ENCODE data around the gene PTPRO.
A peak's percentile ranks its signal among the peaks of the same experiment; 100 is the strongest.

Gene PTPRO

DNA sequence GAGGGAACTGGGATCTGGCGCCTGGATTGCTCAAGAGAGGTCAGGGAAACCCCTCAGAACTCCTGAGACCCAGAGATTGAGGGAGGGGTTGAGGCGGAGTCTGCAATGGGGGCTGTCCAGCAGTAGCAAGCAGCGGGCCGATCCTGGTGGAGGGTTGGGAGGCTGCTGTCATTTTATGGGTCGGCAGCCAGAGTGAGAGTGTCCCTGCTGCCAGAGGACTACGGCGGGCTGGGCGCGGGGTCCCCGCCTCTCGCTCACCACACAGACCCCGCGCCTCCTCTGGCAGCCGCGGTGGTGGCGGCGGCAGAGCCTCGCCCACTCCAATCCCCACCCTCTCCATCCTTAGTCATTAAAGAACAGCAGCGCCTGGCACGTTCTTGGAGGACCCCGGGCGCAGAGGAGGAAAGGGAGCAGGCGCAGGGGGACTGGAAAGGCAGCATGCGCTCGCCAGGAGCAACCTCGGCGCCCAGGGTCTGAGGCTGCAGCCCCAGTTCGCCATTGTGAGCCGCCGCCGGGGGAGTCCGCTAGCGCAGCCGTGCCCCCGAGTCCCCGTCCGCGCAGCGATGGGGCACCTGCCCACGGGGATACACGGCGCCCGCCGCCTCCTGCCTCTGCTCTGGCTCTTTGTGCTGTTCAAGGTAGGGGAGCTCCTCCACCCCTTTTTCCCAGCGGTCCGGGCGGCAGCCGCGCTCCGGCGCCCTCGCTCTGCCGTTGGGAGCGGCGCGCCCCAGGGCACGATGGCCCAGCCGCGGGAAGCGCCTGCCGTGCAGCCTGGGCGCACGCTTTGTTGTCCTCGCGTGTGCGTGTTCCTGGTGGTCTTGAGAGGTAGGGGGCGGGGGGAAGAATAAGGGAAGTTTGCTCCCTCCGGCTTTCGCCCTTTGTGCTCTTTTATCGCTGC lies at the start of gene PTPRO:
TSS of gene PTPRO (plus strand) at position 345 of the 898 bp plus-strand sequence.
- no peak for DNase-seq

DNA sequence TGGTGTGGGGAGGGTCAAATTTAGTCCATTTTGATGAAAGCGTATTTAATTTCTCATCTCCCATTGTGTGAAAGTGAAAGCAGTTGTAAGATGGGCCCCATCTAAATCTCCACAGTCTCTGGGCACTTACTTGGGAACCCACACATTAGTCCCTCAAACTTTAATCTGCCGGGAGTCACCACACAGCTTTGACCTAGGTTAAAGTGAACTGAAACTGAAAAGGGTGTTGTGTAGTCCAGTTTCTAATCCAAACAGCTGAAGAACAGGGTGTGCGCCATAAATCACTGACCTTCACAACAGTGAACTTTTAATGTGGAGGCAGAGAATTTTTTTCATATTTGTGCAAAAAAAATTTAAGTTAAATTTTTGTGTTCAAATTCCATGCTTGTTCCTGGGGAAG lies 48.4 kb upstream of the PTPRO start:
- no peak for DNase-seq

DNA sequence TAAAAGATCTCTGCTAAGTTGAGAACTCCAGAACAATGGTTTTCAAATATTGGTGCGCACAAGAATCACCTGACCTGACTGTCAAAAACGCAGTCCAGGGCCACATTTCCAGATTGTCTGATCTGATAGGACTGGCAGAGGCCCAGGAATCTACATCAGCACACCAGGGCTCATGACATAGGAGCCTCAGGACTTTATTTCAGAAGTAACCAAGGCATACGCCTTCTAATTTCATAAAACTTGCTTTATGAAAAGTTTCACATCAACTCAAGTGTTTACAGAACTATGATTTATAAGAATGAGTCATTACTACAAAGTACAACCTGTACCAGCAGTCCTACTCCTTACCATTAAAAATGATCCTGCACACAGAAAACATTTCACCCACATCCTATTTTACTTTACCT lies 47.7 kb upstream of the PTPRO start:
- no peak for DNase-seq

DNA sequence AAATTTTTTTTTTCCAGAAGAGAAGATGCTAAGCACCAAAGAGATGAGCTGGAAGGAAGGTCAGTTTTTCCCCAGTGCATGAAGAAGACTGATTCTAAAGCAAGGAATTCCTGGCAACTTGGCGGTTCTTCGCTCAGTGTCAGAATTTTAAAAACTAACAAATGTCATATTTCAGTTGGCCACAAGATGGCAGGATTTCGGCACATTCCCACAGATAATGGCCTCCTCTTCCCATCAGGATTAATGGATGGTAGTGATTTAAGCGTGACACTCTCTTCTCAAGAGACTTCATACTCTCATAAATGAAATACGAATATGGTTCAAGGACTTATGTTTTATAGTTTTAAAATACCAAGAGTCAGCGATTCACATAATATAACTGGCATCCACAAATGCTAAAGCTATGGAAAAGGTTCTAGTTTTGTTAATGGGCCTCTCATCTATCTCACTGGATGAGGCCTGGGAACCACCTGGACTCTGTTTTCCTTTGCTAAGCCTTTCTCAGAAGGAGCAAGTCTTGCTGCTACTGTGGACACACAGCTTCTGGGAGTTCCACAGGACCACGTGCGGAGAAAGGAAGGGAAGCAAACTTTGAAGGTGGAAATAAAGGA lies 46.1 kb upstream of the PTPRO start:
- peak; percentile 68 for DNase-seq

DNA sequence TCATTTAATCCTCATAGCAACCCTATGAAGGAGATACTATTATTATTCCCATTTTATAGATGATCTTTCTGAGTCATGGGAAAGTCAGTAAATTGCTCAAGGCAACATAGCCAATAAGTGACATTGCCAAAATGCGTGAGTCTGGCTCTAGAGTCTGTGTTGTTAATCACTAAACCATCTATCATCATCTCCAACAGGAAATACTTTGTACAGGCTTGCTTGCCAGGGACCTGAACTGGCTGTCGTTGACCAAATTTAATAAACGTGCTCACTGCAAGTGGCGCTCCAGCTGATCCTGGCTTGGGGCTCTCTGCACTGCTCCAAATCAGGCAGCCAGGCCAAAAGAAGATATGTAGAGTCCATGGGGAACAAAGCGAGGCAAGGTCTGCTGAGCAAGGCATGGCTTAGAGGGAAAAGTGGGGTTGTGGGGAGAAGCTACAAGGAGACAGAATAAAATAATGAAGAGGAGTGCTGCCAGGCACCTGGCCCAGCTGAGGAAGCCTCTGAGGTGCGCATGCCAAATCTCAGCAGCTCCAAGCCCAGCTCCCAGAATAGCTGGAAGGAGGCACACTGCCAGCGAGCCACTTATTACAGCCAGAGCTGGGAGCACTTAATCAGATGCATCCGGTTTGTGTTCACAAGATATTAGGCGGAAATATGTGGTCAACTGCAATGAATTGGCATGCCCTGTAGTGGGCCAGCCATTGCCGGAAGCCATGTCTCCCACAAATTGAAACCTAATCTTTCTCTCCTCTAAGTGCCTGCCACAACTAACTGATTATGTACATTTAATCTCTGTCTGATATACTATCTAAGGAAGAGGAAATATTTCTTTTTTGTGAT lies 43.3 kb upstream of the PTPRO start:
- no peak for DNase-seq

DNA sequence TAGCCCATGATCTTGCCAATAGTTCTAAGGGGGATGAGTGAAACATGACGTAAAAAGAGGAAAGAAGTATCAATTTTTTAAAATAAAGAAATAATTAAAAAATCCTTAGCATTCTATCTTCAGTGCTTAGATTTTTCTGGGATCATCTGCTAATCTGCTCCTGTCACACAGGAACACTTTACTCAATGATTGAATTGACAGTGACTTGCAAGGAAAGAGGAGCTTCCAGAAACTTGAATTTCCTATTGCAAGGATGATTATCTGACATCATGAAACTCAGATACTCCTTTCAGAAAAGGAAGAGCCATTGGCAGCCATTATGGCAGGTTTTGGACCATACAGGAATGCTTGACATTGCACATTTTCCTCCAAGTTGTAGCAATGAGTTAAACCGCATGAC lies 41.4 kb upstream of the PTPRO start:
- DNase-seq, result no peak

DNA sequence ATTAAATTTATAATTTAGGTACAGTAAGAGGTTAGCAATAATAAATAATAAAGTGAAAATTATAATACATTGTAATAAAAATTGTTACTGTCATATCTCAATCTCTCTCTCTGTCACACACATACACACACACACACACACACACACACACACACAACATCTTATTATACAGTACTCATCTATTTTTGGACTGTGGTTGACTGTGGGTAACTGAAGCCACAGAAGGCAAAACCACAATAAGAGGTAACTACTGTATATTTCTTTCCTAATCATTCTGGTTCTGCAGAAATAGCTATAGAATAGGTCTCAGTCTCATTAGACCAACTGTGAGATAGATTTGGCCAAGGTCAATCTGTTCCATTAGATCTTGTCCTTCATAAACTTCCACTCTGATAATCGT lies 33.1 kb upstream of the PTPRO start:
- DNase-seq, result no peak

DNA sequence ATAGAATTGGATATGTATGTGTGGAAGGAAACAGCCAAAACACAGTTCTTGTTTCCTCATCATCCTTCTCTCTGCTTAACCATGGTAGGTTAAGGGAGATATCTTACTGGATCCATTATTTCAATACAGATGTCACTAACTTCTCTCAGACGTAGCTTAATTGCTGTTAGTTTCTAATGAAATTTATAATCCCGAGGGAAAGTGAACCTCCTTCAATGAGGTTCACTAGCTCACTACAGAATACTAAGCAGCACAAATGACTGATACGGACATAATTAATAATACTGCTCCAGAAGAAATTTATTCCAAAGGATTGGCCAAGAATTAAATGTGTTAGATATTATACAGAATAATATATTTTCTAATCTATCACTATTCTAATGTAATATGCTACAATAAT lies 28.6 kb upstream of the PTPRO start:
- no peak for DNase-seq

DNA sequence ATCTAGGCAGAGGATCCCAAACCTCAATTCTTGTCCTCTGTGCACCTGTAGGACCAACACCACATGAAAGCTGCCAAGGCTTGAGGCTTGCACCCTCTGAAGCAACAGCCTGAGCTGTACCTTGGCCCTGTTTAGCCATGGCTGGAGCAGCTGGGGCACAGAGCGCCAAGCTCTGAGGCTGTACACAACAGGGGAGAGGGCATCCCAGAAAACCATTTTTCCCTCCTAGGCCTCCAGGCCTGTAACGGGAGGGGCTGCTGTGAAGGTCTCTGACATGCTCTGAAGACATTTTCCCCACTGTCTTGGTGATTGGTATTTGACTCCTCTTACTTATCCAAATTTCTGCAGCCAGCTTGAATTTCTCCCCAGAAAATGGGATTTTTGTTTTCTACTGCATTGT lies 22.4 kb upstream of the PTPRO start:
- DNase-seq, result no peak

DNA sequence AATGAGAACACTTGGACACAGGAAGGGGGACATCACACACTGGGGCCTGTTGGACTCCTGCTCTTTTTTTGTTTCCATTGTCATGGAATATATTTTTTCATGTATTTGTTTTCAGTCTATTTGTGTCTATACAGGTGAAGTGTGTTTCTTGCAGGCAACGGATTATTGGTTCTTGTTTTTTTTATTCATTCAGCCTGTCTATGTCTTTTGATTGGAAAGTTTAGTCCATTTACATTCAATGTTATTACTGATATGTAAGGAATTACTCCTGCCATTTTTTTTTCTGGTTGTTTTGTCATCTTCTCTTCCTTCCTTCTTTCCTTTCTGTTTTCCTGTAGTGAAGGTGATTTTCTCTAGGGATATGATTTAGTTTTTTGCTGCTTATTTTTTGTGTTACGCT lies 18.0 kb upstream of the PTPRO start:
- no peak for DNase-seq

DNA sequence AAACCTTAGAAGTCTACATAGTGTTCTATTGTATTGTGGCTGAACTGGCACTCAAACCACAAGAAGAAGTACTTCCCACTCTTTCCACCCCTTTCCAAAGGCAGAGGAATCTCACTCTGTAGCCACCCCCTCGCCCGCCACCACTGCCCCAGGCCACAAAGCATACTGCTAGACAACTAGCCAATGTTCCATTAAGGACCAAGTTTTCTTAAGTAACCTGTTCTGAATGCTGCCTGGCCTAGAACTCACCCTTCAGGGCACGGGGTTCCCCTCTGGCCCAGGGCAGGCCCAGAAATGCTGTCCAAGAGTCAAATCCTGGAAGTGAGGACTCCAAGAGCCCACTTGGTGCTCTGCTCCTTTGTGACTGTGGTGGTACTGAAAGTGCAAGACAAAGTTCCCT lies 15.7 kb upstream of the PTPRO start:
- no peak for DNase-seq

DNA sequence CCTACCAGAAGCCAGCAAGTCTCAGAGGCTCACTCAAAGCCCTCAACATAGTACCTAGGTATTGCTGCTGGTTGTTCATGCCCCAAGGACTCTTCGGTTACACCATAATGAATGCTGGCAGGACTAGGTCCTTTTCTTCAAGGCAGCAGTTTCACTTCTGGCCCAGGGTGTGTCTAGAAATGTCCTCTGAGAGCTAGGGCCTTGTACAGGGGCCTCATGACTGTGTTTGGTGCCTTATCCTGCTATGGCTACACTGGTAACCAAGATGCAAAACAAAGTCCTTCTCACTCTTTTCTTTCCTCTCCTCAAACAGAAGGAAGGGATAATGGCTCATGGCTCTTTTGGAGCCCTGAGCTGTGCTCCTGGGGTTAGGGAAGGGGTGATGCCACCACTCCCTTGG lies 15.2 kb upstream of the PTPRO start:
- no peak for DNase-seq

DNA sequence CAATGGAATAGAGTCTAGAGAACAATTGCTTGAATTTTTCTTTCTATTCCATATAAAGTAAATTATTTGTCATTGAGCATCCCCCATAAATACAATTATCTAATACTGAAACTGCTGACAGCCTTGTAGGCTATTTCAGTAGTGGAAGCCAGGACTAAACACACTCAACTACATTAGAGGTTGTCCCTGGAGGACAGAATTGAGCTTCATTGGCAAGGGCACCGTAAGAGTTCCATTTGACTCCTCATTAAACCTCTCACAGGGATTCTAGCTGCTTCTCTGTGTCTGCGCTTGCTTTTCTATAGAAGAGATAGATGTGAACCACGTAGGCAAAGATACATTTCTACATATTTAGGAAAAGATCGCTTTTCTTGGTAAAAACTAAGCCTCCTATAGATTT lies 3.5 kb upstream of the PTPRO start:
- no peak for DNase-seq

DNA sequence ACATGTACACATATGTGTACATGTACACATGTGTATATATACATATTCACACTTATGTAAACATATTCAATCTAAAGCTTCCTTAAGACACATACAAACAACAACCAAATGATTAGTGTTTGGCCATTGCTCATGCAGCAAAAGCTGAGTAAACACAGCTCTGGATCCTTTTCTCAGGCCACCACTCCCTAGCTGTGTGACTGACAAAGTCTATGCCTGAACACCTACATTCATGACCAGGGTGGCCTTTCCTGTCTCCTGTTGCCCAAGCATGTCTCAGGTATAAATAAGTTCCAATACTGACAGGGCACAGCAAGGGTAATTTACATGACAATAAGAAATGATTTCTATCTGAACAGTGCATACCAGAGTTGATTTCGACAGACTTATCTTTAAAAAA lies 1.4 kb upstream of the PTPRO start:
- DNase-seq, result no peak

DNA sequence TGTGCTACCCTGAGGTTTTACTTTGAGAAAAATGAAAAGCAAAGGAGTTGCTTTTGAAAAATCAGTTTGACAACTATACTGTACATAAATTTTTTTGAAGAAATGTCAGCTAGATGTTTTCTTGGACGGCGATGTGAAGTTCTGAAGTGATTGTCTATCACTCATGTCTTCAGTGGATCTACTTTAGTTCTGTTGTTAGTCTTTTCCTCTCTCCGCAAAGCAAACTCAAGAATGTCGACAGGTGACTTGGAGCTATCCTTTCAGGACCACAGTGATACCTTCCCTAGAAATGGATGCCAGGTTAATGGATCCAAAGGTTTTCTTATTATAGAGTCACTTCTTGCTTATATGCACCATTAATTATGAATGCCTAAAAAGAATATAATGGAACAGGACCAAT lies 1.2 kb downstream of the PTPRO start:
- DNase-seq, result no peak

DNA sequence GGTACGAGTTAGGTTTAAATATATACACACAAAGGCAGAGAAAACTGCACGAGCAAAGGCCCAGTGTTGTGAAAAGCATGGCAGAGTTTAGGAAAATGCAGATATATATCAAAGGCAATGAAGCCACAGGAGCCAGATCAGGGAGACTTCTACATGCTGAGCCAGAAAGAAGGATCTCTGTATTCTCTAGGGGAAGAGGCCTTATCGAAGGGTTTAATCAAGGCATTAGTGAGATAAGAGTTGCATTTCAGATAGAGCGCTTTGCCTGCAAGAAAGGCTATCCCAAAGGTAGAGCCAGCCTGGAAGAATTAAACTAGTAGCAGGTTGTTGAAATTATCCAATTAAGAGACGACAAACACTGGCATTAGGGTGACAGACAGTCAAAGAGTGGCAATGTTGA lies 7.6 kb downstream of the PTPRO start:
- DNase-seq, result no peak

DNA sequence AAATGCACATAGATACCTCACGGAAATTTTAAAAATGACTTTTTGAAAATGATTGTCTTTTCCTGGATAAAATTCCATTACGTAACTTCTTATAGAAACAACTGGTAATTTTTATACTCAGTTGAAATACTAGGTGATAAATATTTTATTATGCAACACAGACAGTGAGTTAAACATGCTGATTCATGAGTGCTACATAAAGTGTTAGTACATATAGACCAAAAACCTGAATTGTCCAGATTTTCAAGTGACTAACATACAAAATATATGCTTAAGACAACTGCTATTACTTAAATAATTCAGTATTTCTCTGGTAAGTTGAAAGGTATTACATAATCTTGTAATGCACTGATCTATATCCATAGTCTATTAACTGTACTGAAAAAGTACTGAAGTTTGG lies 11.9 kb downstream of the PTPRO start:
- DNase-seq, result no peak

DNA sequence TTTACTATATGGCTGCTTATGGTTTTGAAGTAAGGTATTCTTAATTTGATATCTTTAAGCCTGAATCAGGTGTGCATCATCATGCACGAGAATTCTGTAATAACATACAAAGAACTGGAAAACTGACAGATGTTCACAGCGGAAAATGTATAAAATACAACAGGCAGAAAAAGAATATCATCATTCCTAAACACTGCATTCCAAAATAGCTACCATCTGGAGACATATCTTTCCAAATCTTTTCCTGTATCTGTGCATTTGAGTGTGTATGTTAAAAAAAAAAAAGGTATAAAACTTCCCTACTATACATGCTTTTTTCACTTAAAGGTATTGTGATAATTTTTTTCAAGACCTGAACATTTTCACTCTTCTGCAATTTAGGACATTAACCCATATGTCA lies 13.7 kb downstream of the PTPRO start:
- DNase-seq, result no peak

DNA sequence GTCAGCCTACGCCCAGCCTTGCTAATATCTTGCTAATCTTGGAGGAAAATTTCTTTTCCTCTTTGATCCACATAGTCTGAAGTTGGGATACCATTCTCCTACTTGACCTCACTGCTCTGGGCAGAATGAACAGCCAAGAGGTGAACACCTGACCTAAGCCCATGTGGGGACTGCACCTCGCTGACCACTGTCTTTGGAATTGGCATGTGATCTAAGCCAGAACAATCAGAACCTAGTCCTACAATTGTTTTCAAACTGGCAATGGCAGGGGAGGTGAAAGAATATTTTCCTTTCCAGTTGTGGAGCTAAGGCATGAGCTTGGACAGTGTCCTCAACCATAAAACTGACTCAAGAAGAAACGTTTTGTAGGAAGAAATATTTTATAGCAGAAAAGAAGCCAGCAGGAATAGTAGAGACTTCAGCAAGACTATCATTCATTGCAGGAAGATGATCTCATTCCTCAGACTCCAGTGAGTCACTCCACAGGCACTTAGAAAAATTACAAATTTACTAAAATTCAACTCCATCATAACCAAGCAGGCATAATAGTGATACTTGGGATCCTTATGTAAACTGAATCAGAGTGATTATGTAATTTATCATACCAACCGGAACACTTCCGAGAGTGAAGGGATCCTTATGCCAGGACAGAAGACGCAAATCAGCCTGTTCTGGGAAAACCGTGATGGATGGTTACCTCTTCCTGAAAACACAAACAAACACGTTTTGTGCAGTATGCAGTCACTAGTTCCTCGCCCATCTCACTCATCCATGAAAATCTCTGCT lies 14.7 kb downstream of the PTPRO start:
- DNase-seq, result no peak

DNA sequence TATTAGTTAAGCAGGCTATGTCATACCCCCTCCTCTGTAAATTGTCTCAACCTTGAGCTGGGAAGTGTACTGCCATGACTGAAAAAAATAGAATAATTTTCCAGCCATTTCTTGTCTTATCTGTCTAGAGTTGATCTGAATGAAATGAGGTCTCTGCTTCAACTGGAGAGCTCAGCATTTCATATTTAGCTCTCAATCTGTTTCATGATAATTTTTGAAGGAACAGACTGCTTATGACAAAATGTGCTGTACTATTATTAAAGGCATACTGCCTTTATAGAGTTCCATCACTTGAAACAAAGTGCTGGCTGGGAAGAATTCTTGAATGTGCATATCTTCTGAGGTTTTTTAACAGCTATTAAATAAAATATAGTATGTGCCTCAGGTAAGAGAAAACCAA lies 19.1 kb downstream of the PTPRO start:
- no peak for DNase-seq

DNA sequence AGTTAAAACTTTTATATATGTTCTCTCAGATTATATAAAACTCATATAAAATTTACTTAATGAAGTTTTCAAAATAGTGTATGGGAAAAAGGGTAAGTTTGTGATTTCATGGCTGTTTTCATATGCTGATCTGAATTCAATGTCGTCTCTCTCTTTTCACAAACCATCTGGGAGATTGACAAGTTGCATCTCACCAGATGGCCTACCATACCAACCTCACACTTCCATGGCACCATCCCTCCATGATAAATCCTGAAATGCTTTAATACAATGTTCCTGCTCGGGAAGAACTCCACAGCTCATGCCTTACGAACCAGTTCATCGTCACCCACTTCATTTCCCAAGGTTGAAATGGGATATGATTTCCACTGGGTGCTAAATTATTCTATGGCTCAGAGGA lies 22.3 kb downstream of the PTPRO start:
- no peak for DNase-seq

DNA sequence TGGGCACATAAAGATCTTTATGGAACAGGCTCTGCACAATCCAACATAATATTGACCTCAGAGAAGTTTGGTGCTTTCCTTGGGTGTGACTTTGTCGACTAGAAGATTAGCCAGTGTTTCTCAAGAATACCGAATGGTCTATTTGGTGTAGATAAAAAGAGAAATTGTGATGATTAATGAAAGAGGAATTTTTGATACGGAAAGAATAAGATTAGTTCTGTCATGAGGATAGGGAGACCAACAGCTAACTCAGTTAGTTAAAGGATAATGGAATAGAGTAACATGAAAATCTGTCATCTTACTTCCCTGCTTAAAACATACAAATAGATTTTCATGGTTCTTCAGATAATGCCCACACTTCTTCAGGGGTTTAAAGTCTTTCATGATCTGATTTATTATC lies 24.2 kb downstream of the PTPRO start:
- DNase-seq, result no peak

DNA sequence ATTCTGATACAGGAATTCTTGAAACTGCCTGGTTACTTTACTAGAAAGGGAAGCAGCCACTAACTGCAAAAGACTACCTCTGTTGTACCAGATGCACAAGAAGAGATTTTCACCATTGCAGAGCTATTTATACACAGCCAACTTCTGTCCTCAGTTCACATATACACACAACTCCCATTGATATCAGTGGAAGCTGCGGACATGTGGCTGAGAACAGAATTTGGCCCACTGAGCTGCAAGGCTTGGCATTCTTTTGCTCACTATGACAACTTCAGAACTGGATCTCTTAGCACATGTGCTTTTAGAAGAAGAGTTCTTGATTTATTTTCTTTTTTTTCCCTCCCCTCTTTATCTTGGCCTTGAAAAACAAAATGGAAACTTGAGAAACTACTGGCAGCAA lies 28.3 kb downstream of the PTPRO start:
- DNase-seq, result no peak

Measured in midbrain (tissue), 1 donor.